HepG2 (cell line): ENCODE measurements around the gene SEMA7A. TPM values are rescaled to one million over a fixed set of nuclear protein-coding genes. Genes with fewer than 3 reads are reported as not detected.
A peak's percentile ranks its signal among the peaks of the same experiment; 100 is the strongest.

Experiments used
- NCOA2 ChIP-seq: sonication (generic); formaldehyde crosslinking; IDR thresholded peaks from 2 replicates; pipeline ENCODE4 v1.8.0; 2022; ENCODE audit warnings: inconsistent platforms
- NR2F2 ChIP-seq: IDR thresholded peaks from 2 replicates; pipeline ENCODE4 v1.6.1; 2012; ENCODE audit warnings: low read depth, inconsistent platforms, borderline replicate concordance
- ZBTB40 ChIP-seq, 2 experiments: fragments of 450-650 bp in 1 of 2; sonication (generic) in 1 of 2; formaldehyde crosslinking in 1 of 2; IDR thresholded peaks; 2 replicates each; pipeline versions ENCODE4 v1.6.1 to v1.8.0; 2016 to 2022; ENCODE audit warnings: antibody characterized with exemption in 1 of 2, mild to moderate bottlenecking in 1 of 2, missing genetic modification reagents in 1 of 2
- ZFX ChIP-seq: sonication (generic); formaldehyde crosslinking; IDR thresholded peaks from 2 replicates; pipeline ENCODE4 v1.4.0; 2020; ENCODE audit warnings: mild to moderate bottlenecking, low read depth, missing genetic modification reagents, moderate library complexity
- ZNF33B ChIP-seq: sonication (generic); formaldehyde crosslinking; IDR thresholded peaks from 2 replicates; pipeline ENCODE4 v1.5.1; 2020; ENCODE audit warnings: mild to moderate bottlenecking, missing genetic modification reagents
- polyA plus RNA-seq, 8 experiments: library from polyadenylated mRNA; depleted of rRNA in 3 of 8; stranded (reverse) in 7 of 8; unstranded in 1 of 8; fragments of >200 nt; fragmentation: Illumina TruSeq in 4 of 8; extraction: Trizol in 4 of 8; gene quantifications; 2 replicates each; pipeline versions ENCODE4 v1.2.1 to v1.2.3, GENCODE V29; 2011 to 2016; ENCODE audit warnings: low read depth in 4 of 8, missing spikeins in 1 of 8, mixed read lengths in 1 of 8; ENCODE audit not compliant: insufficient read depth in 1 of 8
- total RNA-seq, 5 experiments: library from RNA; depleted of rRNA; stranded (reverse); fragments of >200 nt; fragmentation: Illumina TruSeq; extraction: Trizol; gene quantifications; 2 replicates each; pipeline ENCODE4 v1.2.3, GENCODE V29; 2016; ENCODE audit warnings: low read depth in 1 of 5

Gene SEMA7A
- total and polyA plus RNA-seq, 2 of the 13 experiments (the other 11 are each of a cell fraction or from before 2014, with no cell fraction given) = 9.0 to 15.8 TPM

- TF ChIP-seq ZBTB40 (IDR thresholded peaks at IDR 0.05) = no peak
- TF ChIP-seq ZBTB40 (CRISPR knock-in tag; IDR thresholded peaks at IDR 0.05) = no peak
- no peak for TF ChIP-seq NCOA2 (CRISPR knock-in tag)
- peak; percentile 44; the same call in 1 of the 2 replicates for TF ChIP-seq ZFX
- no peak for TF ChIP-seq NR2F2
- no peak for TF ChIP-seq ZNF33B (CRISPR knock-in tag)
Observed at GRCh38 chr15:74389241-74390048, 44.3 kb downstream of the SEMA7A start (continued).
